ENCODE results near the gene RGS9BP. TPM values are rescaled to one million over a fixed set of nuclear protein-coding genes. Genes with fewer than 3 reads are reported as not detected.

RGS9BP gene
- total RNA-seq, 2 experiments from 2014 or later = 0.54 to 0.72 TPM

GRCh38 chr19:32676186-32676894 is 692 bp downstream of the RGS9BP start:
- no peak for TF ChIP-seq EZH2phosphoT487 (IDR thresholded peaks at IDR 0.05; ENCODE audit: borderline replicate concordance, low read depth, low read length)
- TF ChIP-seq, protein P1, sequence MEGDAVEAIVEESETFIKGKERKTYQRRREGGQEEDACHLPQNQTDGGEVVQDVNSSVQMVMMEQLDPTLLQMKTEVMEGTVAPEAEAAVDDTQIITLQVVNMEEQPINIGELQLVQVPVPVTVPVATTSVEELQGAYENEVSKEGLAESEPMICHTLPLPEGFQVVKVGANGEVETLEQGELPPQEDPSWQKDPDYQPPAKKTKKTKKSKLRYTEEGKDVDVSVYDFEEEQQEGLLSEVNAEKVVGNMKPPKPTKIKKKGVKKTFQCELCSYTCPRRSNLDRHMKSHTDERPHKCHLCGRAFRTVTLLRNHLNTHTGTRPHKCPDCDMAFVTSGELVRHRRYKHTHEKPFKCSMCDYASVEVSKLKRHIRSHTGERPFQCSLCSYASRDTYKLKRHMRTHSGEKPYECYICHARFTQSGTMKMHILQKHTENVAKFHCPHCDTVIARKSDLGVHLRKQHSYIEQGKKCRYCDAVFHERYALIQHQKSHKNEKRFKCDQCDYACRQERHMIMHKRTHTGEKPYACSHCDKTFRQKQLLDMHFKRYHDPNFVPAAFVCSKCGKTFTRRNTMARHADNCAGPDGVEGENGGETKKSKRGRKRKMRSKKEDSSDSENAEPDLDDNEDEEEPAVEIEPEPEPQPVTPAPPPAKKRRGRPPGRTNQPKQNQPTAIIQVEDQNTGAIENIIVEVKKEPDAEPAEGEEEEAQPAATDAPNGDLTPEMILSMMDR (conservative IDR thresholded peaks at IDR 0.05; ENCODE audit: low read length) = no peak
- no peak overlapping the region for H3K4me3 ChIP-seq (ENCODE audit: low read depth, low read length, poor library complexity, severe bottlenecking)
- intact Hi-C loops (cut with micrococcal nuclease; ENCODE audit: unreplicated experiment) = loop anchor here (5.0 to 10.0 kb wide), 2 partner anchors 296 to 498 kb away; partner anchors contain the start of genes CEP89 and FAAP24
- peaks cover 28% of the 10 kb centered on the region for H3K79me2 ChIP-seq (ENCODE audit: insufficient read depth, low read depth, low read length)
- H3K9me2 ChIP-seq (ENCODE audit: insufficient read depth, low read length) = no peaks in the 10 kb centered on the region
- H2AFZ ChIP-seq (ENCODE audit: low read length) = no peak overlapping the region
- H3K27ac ChIP-seq (ENCODE audit: low read depth, low read length, poor library complexity, severe bottlenecking) = no peak overlapping the region
- no TSS peak for BruUV-seq (replicated peaks)
- H4K20me1 ChIP-seq (ENCODE audit: insufficient read depth, low read length) = peaks cover 10% of the 10 kb centered on the region; the same call in 1 of the 2 replicates
- H3K4me1 ChIP-seq (ENCODE audit: insufficient read depth, low read length, poor library complexity, severe bottlenecking) = peaks cover 21% of the 10 kb centered on the region
- H3K36me3 ChIP-seq (ENCODE audit: insufficient read depth, low read length) = peaks cover 3% of the 10 kb centered on the region; the same call in 1 of the 2 replicates
- ChIA-PET CTCF (ENCODE audit: unreplicated experiment) (no interaction called here), POLR2A (no interaction called here)
- DNase-seq (ENCODE audit: low spot score) = no peak
- H3K9me3 ChIP-seq (ENCODE audit: low read length) = no peaks in the 10 kb centered on the region
- peak overlapping the region; percentile 96; the same call in 1 of the 2 replicates for H3K4me2 ChIP-seq (ENCODE audit: low read length)

GRCh38 chr19:32676895-32677359 is 1.3 kb downstream of the RGS9BP start:
- no peaks in the 10 kb centered on the region for H3K9me2 ChIP-seq (ENCODE audit: insufficient read depth, low read length)
- BruUV-seq (replicated peaks) = no TSS peak
- peaks cover 27% of the 10 kb centered on the region for H3K79me2 ChIP-seq (ENCODE audit: insufficient read depth, low read depth, low read length)
- H3K36me3 ChIP-seq (ENCODE audit: insufficient read depth, low read length) = no peaks in the 10 kb centered on the region
- TF ChIP-seq, protein P1 (conservative IDR thresholded peaks at IDR 0.05; ENCODE audit: low read length) = no peak
- no peak for TF ChIP-seq EZH2phosphoT487 (IDR thresholded peaks at IDR 0.05; ENCODE audit: borderline replicate concordance, low read depth, low read length)
- no peak overlapping the region for H2AFZ ChIP-seq (ENCODE audit: low read length)
- peaks cover 10% of the 10 kb centered on the region; the same call in 1 of the 2 replicates for H4K20me1 ChIP-seq (ENCODE audit: insufficient read depth, low read length)
- ChIA-PET POLR2A (no interaction called here), CTCF (ENCODE audit: unreplicated experiment) (no interaction called here)
- peaks cover 21% of the 10 kb centered on the region for H3K4me1 ChIP-seq (ENCODE audit: insufficient read depth, low read length, poor library complexity, severe bottlenecking)
- no peak overlapping the region for H3K27ac ChIP-seq (ENCODE audit: low read depth, low read length, poor library complexity, severe bottlenecking)
- no peak for DNase-seq (ENCODE audit: low spot score)
- H3K4me3 ChIP-seq (ENCODE audit: low read depth, low read length, poor library complexity, severe bottlenecking) = no peak overlapping the region
- H3K9me3 ChIP-seq (ENCODE audit: low read length) = no peaks in the 10 kb centered on the region
- intact Hi-C loops (cut with micrococcal nuclease; ENCODE audit: unreplicated experiment) = loop anchor here (5.0 to 10.0 kb wide), 2 partner anchors 295 to 498 kb away; partner anchors contain the start of genes CEP89 and FAAP24
- no peak overlapping the region for H3K4me2 ChIP-seq (ENCODE audit: low read length)

DNA sequence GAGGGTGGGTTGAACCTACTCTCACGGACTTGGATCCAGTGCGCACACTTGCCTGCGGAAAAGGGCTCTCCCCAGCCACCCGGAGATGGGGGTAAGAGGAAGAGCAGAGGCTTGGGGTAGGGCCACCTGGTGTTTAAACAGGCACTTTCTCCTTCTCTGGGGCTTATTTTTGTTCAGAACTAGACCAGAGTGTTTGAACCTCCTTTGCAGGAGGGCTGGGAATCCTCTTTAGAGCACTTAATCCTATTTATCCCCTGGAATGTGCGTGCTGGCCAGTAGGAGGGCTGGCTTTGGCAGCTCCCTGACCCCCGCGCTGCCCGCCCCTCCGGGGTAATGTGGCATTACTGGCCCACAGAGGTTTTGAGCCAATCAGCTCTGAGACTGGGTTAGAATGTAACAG is 2.0 kb downstream of the RGS9BP start:
- Histone ChIP-seq H3K4me3 (ENCODE audit: low read depth, low read length, poor library complexity, severe bottlenecking) (no peak overlapping the region), H3K4me1 (ENCODE audit: insufficient read depth, low read length, poor library complexity, severe bottlenecking) (peaks cover 21% of the 10 kb centered on the region), H3K9me2 (ENCODE audit: insufficient read depth, low read length) (no peaks in the 10 kb centered on the region), H3K9me3 (ENCODE audit: low read length) (no peaks in the 10 kb centered on the region), H3K27ac (ENCODE audit: low read depth, low read length, poor library complexity, severe bottlenecking) (no peak overlapping the region), H3K79me2 (ENCODE audit: insufficient read depth, low read depth, low read length) (peaks cover 20% of the 10 kb centered on the region), H3K36me3 (ENCODE audit: insufficient read depth, low read length) (no peaks in the 10 kb centered on the region), H2AFZ (ENCODE audit: low read length) (no peak overlapping the region), H4K20me1 (ENCODE audit: insufficient read depth, low read length) (peaks cover 6% of the 10 kb centered on the region; the same call in 1 of the 2 replicates), H3K4me2 (ENCODE audit: low read length) (no peak overlapping the region)
- TF ChIP-seq, protein P1 (conservative IDR thresholded peaks at IDR 0.05; ENCODE audit: low read length) = peak; percentile 24; the same call in 1 of the 2 replicates
- TF ChIP-seq EZH2phosphoT487 (IDR thresholded peaks at IDR 0.05; ENCODE audit: borderline replicate concordance, low read depth, low read length) = no peak
- ChIA-PET CTCF (ENCODE audit: unreplicated experiment) (no interaction called here), POLR2A (no interaction called here)
- no TSS peak for BruUV-seq (replicated peaks)
- DNase-seq (ENCODE audit: low spot score) = no peak
- intact Hi-C loops (cut with micrococcal nuclease; ENCODE audit: unreplicated experiment) = loop anchor here (5.0 to 10.0 kb wide), 2 partner anchors 295 to 497 kb away; partner anchors contain the start of genes CEP89 and FAAP24

Measured in OCI-LY7 (cell line).